ENCODE results near the gene BCAS1.

Gene BCAS1

GRCh38 chr20:53907968-53908751 lies 162.2 kb downstream of the BCAS1 start:
- no peak for DNase-seq
- Mint-ChIP-seq H3K4me1 (peaks cover 15% of the 10 kb centered on the region), H3K27ac (no peak overlapping the region), H3K27me3 (ENCODE audit: low read depth, poor library complexity) (peaks cover 6% of the 10 kb centered on the region), H3K36me3 (ENCODE audit: low read depth) (peaks cover 6% of the 10 kb centered on the region), H3K9me3 (peaks cover 11% of the 10 kb centered on the region), H3K4me3 (no peak overlapping the region)
- no peak for TF ChIP-seq CTCF (IDR thresholded peaks at IDR 0.05)

DNA sequence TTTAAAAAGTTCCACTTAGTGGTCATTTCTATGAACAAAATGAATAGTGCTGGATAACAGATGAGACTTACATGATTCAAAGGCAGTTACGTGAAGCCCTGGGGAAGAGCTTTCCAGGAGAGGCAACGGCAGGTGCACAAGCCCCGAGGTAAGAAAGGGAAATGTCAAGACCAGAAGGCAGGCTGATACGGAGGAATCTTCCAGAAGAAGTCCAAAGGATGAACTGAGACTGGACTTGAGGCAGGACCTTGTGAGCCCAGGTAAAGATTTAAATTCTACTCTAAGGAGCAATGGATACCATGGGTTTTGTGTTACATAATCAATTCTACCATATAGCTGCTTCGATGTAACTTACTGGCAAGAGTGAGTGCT lies 164.6 kb downstream of the BCAS1 start:
- DNase-seq, result no peak
- peaks cover 32% of the 10 kb centered on the region for H3K4me1 Mint-ChIP-seq
- TF ChIP-seq CTCF (IDR thresholded peaks at IDR 0.05), result no peak
- peaks cover 3% of the 10 kb centered on the region for H3K36me3 Mint-ChIP-seq (ENCODE audit: low read depth)
- H3K9me3 Mint-ChIP-seq, result peaks cover 7% of the 10 kb centered on the region
- H3K27me3 Mint-ChIP-seq (ENCODE audit: low read depth, poor library complexity), result peaks cover 9% of the 10 kb centered on the region
- no peak overlapping the region for H3K4me3 Mint-ChIP-seq
- H3K27ac Mint-ChIP-seq, result no peak overlapping the region

DNA sequence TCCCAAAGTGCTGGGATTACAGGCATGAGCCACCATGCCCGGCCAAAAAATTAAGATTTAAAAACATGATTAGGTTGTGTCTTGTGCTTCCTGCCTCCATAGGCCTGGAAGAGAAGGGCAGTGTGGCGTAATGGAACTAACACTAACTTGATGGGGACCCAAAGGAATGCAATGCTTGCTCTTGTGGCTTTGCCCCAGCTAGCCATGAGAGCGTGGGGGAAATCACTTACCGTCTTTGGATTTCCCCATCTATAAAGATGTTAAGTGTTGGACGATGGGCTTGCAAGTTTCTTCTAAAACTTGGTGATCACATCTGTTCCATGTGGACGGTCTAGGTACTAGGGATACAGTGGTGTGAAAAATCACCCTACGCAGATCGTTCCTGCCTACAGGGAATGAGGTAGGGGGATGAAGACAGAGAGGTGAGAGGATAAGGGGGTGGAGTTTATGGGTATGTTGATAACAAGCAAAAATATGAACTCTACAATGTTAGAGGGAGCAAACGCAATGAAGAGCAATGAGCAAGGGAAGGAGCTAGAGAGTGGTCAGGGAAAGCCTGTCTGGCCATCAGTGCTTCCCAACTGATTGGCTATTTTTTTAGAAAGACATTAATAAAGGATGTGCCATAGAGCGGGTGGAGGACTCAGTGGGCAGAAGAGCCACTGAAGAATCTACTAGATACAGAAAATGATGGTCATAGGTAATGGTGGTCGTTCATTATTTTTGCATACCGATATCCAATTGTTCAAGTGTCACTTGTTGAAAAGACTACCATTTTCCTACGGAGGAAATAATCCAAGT lies 165.2 kb downstream of the BCAS1 start:
- Mint-ChIP-seq H3K4me1 (peaks cover 38% of the 10 kb centered on the region), H3K27ac (no peak overlapping the region), H3K27me3 (ENCODE audit: low read depth, poor library complexity) (peaks cover 9% of the 10 kb centered on the region), H3K4me3 (no peak overlapping the region), H3K36me3 (ENCODE audit: low read depth) (no peaks in the 10 kb centered on the region), H3K9me3 (peaks cover under 1% of the 10 kb centered on the region)
- DNase-seq, result no peak
- no peak for TF ChIP-seq CTCF (IDR thresholded peaks at IDR 0.05)

DNA sequence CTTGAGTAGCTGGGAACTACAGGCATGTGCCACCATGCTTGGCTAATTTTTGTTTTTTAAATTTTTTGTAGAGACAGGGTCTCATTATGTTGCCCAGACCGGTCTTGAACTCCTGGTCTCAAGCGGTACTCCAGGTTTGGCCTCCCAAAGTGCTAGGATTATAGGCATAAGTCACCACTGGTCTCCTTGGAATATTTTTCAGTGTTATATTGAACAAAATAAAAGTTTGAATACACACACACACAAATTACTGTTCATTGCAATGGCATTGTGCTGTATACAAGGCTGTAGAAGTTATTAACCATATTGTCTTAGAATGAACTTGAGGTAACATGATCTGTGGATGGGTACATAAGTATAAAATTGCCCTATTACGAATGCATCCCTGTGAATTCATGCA lies 166.1 kb downstream of the BCAS1 start:
- TF ChIP-seq CTCF (IDR thresholded peaks at IDR 0.05), result no peak
- H3K4me1 Mint-ChIP-seq, result peaks cover 44% of the 10 kb centered on the region
- no peak for DNase-seq
- peaks cover 9% of the 10 kb centered on the region for H3K27me3 Mint-ChIP-seq (ENCODE audit: low read depth, poor library complexity)
- H3K27ac Mint-ChIP-seq, result no peak overlapping the region
- H3K36me3 Mint-ChIP-seq (ENCODE audit: low read depth), result no peaks in the 10 kb centered on the region
- no peaks in the 10 kb centered on the region for H3K9me3 Mint-ChIP-seq
- no peak overlapping the region for H3K4me3 Mint-ChIP-seq

DNA sequence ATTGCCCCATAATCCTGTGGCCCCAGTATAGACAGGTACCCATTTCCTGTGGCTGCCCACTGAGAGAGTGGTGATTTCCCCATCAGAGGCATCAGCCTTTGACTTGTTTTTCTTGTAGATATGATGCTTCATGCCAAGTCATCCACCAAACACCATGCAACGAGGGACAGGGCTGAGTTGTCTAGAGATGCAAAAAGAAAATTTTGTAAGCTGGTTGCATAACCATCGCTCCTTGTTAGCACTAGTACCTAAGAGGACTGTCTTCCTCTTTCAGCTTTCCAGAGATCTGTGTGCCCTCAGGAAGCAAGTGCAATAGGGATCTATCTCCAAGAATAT lies 166.8 kb downstream of the BCAS1 start:
- no peak overlapping the region for H3K27ac Mint-ChIP-seq
- peaks cover 46% of the 10 kb centered on the region for H3K4me1 Mint-ChIP-seq
- no peak for TF ChIP-seq CTCF (IDR thresholded peaks at IDR 0.05)
- H3K9me3 Mint-ChIP-seq, result no peaks in the 10 kb centered on the region
- DNase-seq, result no peak
- no peak overlapping the region for H3K4me3 Mint-ChIP-seq
- H3K36me3 Mint-ChIP-seq (ENCODE audit: low read depth), result no peaks in the 10 kb centered on the region
- peaks cover 9% of the 10 kb centered on the region for H3K27me3 Mint-ChIP-seq (ENCODE audit: low read depth, poor library complexity)
